NCI-H1694 treated with DMSO at 0.1 percent for 48 hours (cell line): ENCODE results near the gene CAB39L.

Experiments used
- DNase-seq: peaks from one replicate; lab custom pipeline; 2025; lab: John Stamatoyannopoulos, UW

CAB39L gene

GRCh38 chr13:49443704-49444523 lies at the start of gene CAB39L, which contains the start of gene SETDB2:
TSS of gene CAB39L (minus strand) at chr13:49444064. CDS start at chr13:49382910, 61,154 bp downstream.
TSS of gene SETDB2 (plus strand) at chr13:49444274. CDS start at chr13:49451894, 7,620 bp downstream.
- peak; percentile 95 for DNase-seq

GRCh38 chr13:49488563-49488962 lies 44.7 kb upstream of the CAB39L start:
- no peak for DNase-seq

GRCh38 chr13:49481788-49482187 lies 37.9 kb upstream of the CAB39L start:
- DNase-seq, result no peak

- no peak for DNase-seq
Measured at GRCh38 chr13:49476529-49476928, 32.7 kb upstream of the CAB39L start.

- no peak for DNase-seq
Measured at GRCh38 chr13:49472186-49472585, 28.3 kb upstream of the CAB39L start.

- DNase-seq, result no peak
Measured at GRCh38 chr13:49466292-49466838, 22.5 kb upstream of the CAB39L start.

GRCh38 chr13:49464621-49465325 lies 20.9 kb upstream of the CAB39L start:
- DNase-seq, result no peak

GRCh38 chr13:49464085-49464484 lies 20.2 kb upstream of the CAB39L start:
- DNase-seq, result no peak

GRCh38 chr13:49459580-49459979 lies 15.7 kb upstream of the CAB39L start:
- DNase-seq, result no peak

GRCh38 chr13:49457221-49457620 lies 13.4 kb upstream of the CAB39L start:
- DNase-seq, result no peak

- no peak for DNase-seq
Measured at GRCh38 chr13:49456156-49456555, 12.3 kb upstream of the CAB39L start.

- DNase-seq, result no peak
Measured at GRCh38 chr13:49455007-49455398, 11.1 kb upstream of the CAB39L start.

- no peak for DNase-seq
Measured at GRCh38 chr13:49454388-49455006, 10.6 kb upstream of the CAB39L start.

- no peak for DNase-seq
Measured at GRCh38 chr13:49453465-49453864, 9.6 kb upstream of the CAB39L start.

- DNase-seq, result no peak
Measured at GRCh38 chr13:49452725-49453457, 9.0 kb upstream of the CAB39L start.

- no peak for DNase-seq
Measured at GRCh38 chr13:49450105-49450819, 6.4 kb upstream of the CAB39L start.

- DNase-seq, result no peak
Measured at GRCh38 chr13:49448753-49449152, 4.9 kb upstream of the CAB39L start.

- no peak for DNase-seq
Measured at GRCh38 chr13:49446473-49446872, 2.6 kb upstream of the CAB39L start.

GRCh38 chr13:49444524-49445395 lies 896 bp upstream of the CAB39L start:
- no peak for DNase-seq

- peak; percentile 60 for DNase-seq
Measured at GRCh38 chr13:49443357-49443703, 534 bp downstream of the CAB39L start.
